HEK293 (cell line): ENCODE results near the gene RIC3.

Source experiments
- CTCF ChIA-PET: fragments of 350-600 bp; formaldehyde crosslinking; extraction: SDS; loops from one replicate; lab custom pipeline; 2021; ENCODE audit warnings: antibody characterized with exemption; lab: Yijun Ruan, JAX
- POLR2A ChIA-PET: fragments of 300-600 bp; formaldehyde crosslinking; extraction: SDS; loops from one replicate; lab custom pipeline; 2020; ENCODE audit warnings: antibody characterized with exemption, inconsistent platforms; lab: Yijun Ruan, JAX
- H3K27ac ChIP-seq: fragments of 200-500 bp; sonication (Bioruptor generic); 2 replicates; pipeline ENCODE4 v1.5.1; 2014; ENCODE audit warnings: low read depth, low read length, control low read depth, inconsistent platforms; ENCODE audit errors: extremely low read depth
- H3K36me3 ChIP-seq, 2 experiments: fragments of 200-500 bp in 1 of 2; sonication (Bioruptor generic) in 1 of 2; 1 replicate in 1 of 2; 2 replicates in 1 of 2; pipeline ENCODE4 v1.5.1; 2014 to 2017; ENCODE audit warnings: inconsistent platforms in 2 of 2, low read length in 2 of 2; ENCODE audit not compliant: control insufficient read depth in 2 of 2, insufficient read depth in 1 of 2
- H3K4me1 ChIP-seq: fragments of 200-500 bp; sonication (Bioruptor generic); 2 replicates; pipeline ENCODE4 v1.5.1; 2014; ENCODE audit warnings: mild to moderate bottlenecking, low read length, inconsistent platforms; ENCODE audit not compliant: control insufficient read depth, insufficient read depth
- H3K4me3 ChIP-seq: 2 replicates; pipeline ENCODE4 v1.5.1; 2011; ENCODE audit warnings: low read depth, mild to moderate bottlenecking, control low read depth, low read length, moderate library complexity
- H3K9me3 ChIP-seq: fragments of 200-500 bp; sonication (Bioruptor generic); 2 replicates; pipeline ENCODE4 v1.5.1; 2014; ENCODE audit warnings: low read depth, low read length, inconsistent platforms; ENCODE audit not compliant: control insufficient read depth, insufficient read depth
- EGR2 ChIP-seq: fragments of 450-650 bp; formaldehyde crosslinking; IDR thresholded peaks from 2 replicates; pipeline ENCODE4 v1.5.1; 2016; ENCODE audit warnings: low read depth, missing biosample characterization, missing genetic modification characterization
- GLI2 ChIP-seq: fragments of 450-650 bp; formaldehyde crosslinking; IDR thresholded peaks from 2 replicates; pipeline ENCODE4; 2017; ENCODE audit warnings: missing biosample characterization, missing genetic modification characterization, low read depth, borderline replicate concordance
- GLI4 ChIP-seq: fragments of 450-650 bp; formaldehyde crosslinking; IDR thresholded peaks from 2 replicates; pipeline ENCODE4 v1.5.1; 2016; ENCODE audit warnings: missing biosample characterization, missing genetic modification characterization
- MEIS1 ChIP-seq: sonication (generic); formaldehyde crosslinking; IDR thresholded peaks from 2 replicates; pipeline ENCODE4 v1.8.1; 2022; ENCODE audit warnings: missing genetic modification reagents, mild to moderate bottlenecking, borderline replicate concordance
- PRDM1 ChIP-seq: fragments of 450-650 bp; formaldehyde crosslinking; IDR thresholded peaks from 2 replicates; pipeline ENCODE4; 2016; ENCODE audit warnings: missing biosample characterization, missing genetic modification characterization
- PRDM2 ChIP-seq: fragments of 450-650 bp; formaldehyde crosslinking; IDR thresholded peaks from 2 replicates; pipeline ENCODE4 v1.5.1; 2016; ENCODE audit warnings: missing biosample characterization, missing genetic modification characterization, borderline replicate concordance
- SP3 ChIP-seq: fragments of 450-650 bp; formaldehyde crosslinking; IDR thresholded peaks from 2 replicates; pipeline ENCODE4 v1.5.1; 2016; ENCODE audit warnings: missing biosample characterization, missing genetic modification characterization
- YY2 ChIP-seq: fragments of 450-650 bp; formaldehyde crosslinking; IDR thresholded peaks from 2 replicates; pipeline ENCODE4 v1.5.1; 2016; ENCODE audit warnings: missing biosample characterization, missing genetic modification characterization
- ZFHX2 ChIP-seq: fragments of 450-650 bp; formaldehyde crosslinking; conservative IDR thresholded peaks from 2 replicates; pipeline ENCODE4 v1.5.1; 2016; ENCODE audit warnings: missing biosample characterization, missing genetic modification characterization
- ZFP69B ChIP-seq: fragments of 450-650 bp; formaldehyde crosslinking; IDR thresholded peaks from 2 replicates; pipeline ENCODE4 v1.5.1; 2016; ENCODE audit warnings: missing biosample characterization, missing genetic modification characterization
- ZNF341 ChIP-seq: fragments of 450-650 bp; formaldehyde crosslinking; IDR thresholded peaks from 2 replicates; pipeline ENCODE4; 2016; ENCODE audit warnings: low read depth, missing biosample characterization, missing genetic modification characterization
- ZNF670 ChIP-seq: fragments of 450-650 bp; formaldehyde crosslinking; IDR thresholded peaks from 2 replicates; pipeline ENCODE4 v1.5.1; 2016; ENCODE audit warnings: missing biosample characterization, missing genetic modification characterization, low read depth
- ZNF791 ChIP-seq: fragments of 450-650 bp; formaldehyde crosslinking; IDR thresholded peaks from 2 replicates; pipeline ENCODE4 v1.5.1; 2016; ENCODE audit warnings: missing biosample characterization, missing genetic modification characterization
- ZSCAN30 ChIP-seq: fragments of 450-650 bp; IDR thresholded peaks from 2 replicates; pipeline ENCODE4 v1.5.1; 2018; ENCODE audit warnings: missing biosample characterization, mild to moderate bottlenecking, missing genetic modification characterization, moderate library complexity

RIC3 gene

GRCh38 chr11:8089791-8090510, 78.9 kb downstream of the RIC3 start (continued):
- no peak for TF ChIP-seq PRDM2 (tag by site-specific recombination)
- TF ChIP-seq, all 188 proteins: peak for 0

- no peak for TF ChIP-seq ZNF670
- no peak for TF ChIP-seq GLI2 (tag by site-specific recombination)
- H3K36me3 ChIP-seq, result peaks cover 0 to 36% of the 10 kb centered on the region in 2 experiments; a peak in 1 of 3 replicates
- peaks cover 9% of the 10 kb centered on the region; the same call in 1 of the 2 replicates for H3K4me1 ChIP-seq
- ChIA-PET CTCF (interaction anchor here (0.6 to 19.6 kb wide), 9 partner anchors 11 to 199 kb away, joined by 3 to 532 read pairs (median 6); no protein-coding TSS in a partner anchor), POLR2A (interaction anchor here (1.5 kb wide), 1 partner anchor 54 kb away, joined by 4 read pairs; no protein-coding TSS in a partner anchor)
- H3K9me3 ChIP-seq, result no peaks in the 10 kb centered on the region
- no peak overlapping the region for H3K4me3 ChIP-seq
- H3K27ac ChIP-seq, result no peak overlapping the region
Measured at GRCh38 chr11:8087756-8088155, 81.1 kb downstream of the RIC3 start.

GRCh38 chr11:8087185-8087584, 81.6 kb downstream of the RIC3 start:
- H3K27ac ChIP-seq, result no peak overlapping the region
- H3K36me3 ChIP-seq, result peaks cover 0 to 33% of the 10 kb centered on the region in 2 experiments; a peak in 1 of 3 replicates
- TF ChIP-seq ZNF341 (tag by site-specific recombination) (no peak), ZFHX2 (tag by site-specific recombination) (no peak), SP3 (tag by site-specific recombination) (no peak), PRDM1 (no peak), ZSCAN30 (no peak), YY2 (no peak), ZNF791 (tag by site-specific recombination) (no peak), ZFP69B (tag by site-specific recombination) (no peak), MEIS1 (CRISPR knock-in tag) (no peak), EGR2 (no peak), GLI4 (tag by site-specific recombination) (no peak)
- ChIA-PET CTCF (interaction anchor here (1.0 to 19.6 kb wide), 7 partner anchors 11 to 80 kb away, joined by 4 to 532 read pairs (median 8); no protein-coding TSS in a partner anchor), POLR2A (interaction anchor here (0.6 to 1.5 kb wide), 2 partner anchors 18 to 54 kb away, joined by 4 to 10 read pairs; no protein-coding TSS in a partner anchor)
- H3K9me3 ChIP-seq, result no peaks in the 10 kb centered on the region
- H3K4me1 ChIP-seq, result peaks cover 9% of the 10 kb centered on the region; the same call in 1 of the 2 replicates
- H3K4me3 ChIP-seq, result no peak overlapping the region
